ENCODE measurements around the gene SUMO4.

DNA sequence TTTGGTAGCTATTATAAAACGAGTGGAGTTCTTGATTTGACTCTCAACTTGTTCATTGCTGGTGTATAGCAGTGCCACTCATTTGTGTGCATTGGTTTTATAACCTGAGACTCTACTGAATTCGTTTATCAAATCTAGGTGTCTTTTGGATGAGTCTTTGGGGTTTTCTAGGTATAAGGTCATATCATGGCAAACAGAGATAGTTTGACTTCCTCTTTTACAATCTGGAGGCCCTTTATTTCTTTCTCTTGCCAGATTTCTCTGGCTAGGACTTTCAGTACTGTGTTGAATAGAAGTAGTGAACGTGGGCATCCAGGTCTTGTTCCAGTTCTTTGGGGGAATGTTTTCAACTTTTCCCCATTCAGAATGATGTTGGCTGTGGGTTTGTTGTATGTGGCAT, 38.8 kb downstream of the SUMO4 start:
- no peak for TF ChIP-seq POLR2A (IDR thresholded peaks at IDR 0.05)
- TF ChIP-seq, protein P1, sequence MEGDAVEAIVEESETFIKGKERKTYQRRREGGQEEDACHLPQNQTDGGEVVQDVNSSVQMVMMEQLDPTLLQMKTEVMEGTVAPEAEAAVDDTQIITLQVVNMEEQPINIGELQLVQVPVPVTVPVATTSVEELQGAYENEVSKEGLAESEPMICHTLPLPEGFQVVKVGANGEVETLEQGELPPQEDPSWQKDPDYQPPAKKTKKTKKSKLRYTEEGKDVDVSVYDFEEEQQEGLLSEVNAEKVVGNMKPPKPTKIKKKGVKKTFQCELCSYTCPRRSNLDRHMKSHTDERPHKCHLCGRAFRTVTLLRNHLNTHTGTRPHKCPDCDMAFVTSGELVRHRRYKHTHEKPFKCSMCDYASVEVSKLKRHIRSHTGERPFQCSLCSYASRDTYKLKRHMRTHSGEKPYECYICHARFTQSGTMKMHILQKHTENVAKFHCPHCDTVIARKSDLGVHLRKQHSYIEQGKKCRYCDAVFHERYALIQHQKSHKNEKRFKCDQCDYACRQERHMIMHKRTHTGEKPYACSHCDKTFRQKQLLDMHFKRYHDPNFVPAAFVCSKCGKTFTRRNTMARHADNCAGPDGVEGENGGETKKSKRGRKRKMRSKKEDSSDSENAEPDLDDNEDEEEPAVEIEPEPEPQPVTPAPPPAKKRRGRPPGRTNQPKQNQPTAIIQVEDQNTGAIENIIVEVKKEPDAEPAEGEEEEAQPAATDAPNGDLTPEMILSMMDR (IDR thresholded peaks at IDR 0.05), result no peak
